Central memory CD8-positive, alpha-beta T cell (primary cell): ENCODE results near the gene OLFML1.

Source experiments
- ATAC-seq: fragments of 150-1000 bp; cut with Tn5 transposase; replicated peaks from 2 replicates; pipeline ENCODE4 v1.10.0; 2022; ENCODE audit warnings: mild to moderate bottlenecking, moderate FRiP score, moderate number of reproducible peaks; ENCODE audit not compliant: poor library complexity, severe bottlenecking; ENCODE audit errors: extremely low read depth
- DNase-seq, 2 donors: peaks; one replicate each; pipeline ENCODE4 v3.0.0; 2021; ENCODE audit warnings: low spot score in 2 of 2
- H3K27ac Mint-ChIP-seq: one replicate; pipeline ENCODE4 v1.8.0; 2022; ENCODE audit warnings: low read depth, mild to moderate bottlenecking, moderate library complexity, mixed read lengths
- H3K27me3 Mint-ChIP-seq: one replicate; pipeline ENCODE4 v1.8.0; 2022; ENCODE audit warnings: mixed read lengths
- H3K36me3 Mint-ChIP-seq: one replicate; pipeline ENCODE4 v1.8.0; 2022; ENCODE audit warnings: mild to moderate bottlenecking, moderate library complexity, mixed read lengths; ENCODE audit not compliant: insufficient read depth
- H3K4me1 Mint-ChIP-seq: one replicate; pipeline ENCODE4 v1.8.0; 2022; ENCODE audit warnings: mixed read lengths
- H3K4me3 Mint-ChIP-seq: one replicate; pipeline ENCODE4 v1.8.0; 2022; ENCODE audit warnings: mild to moderate bottlenecking, moderate library complexity, mixed read lengths
- H3K9me3 Mint-ChIP-seq: one replicate; pipeline ENCODE4 v1.8.0; 2022; ENCODE audit warnings: mixed read lengths

OLFML1 gene

GRCh38 chr11:7451520-7451919 lies 33.8 kb upstream of the OLFML1 start:
- ATAC-seq: no peak
- Mint-ChIP-seq H3K27ac (no peak overlapping the region), H3K4me1 (no peaks in the 10 kb centered on the region), H3K27me3 (peaks cover 7% of the 10 kb centered on the region), H3K4me3 (no peak overlapping the region), H3K36me3 (no peaks in the 10 kb centered on the region), H3K9me3 (no peaks in the 10 kb centered on the region)
- no peak for DNase-seq

DNA sequence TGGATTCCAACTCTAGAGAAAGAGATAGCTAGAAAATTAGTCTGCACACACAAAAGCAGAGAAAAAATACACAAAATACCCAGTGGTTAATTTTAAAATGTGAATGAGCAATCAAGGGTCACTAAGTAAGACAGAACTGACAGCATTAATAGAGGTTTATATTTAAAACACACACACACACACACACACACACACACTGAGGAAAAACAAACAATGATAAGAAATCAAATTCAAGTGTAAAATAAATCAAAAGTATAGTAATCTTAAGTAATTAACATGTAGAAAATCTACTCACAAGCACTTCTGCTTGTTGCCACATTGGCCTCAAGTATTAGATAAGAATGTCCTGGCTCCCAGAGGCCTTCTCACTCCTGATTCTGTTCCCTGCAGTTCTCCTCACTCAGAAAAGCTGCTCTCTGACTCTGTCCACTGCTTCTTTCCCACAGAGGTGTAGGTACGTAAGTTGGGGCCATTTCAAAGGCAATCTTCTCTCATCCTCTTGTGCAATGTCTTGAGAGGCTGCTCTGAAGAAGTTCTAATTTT lies 33.3 kb upstream of the OLFML1 start:
- DNase-seq (no peak), ATAC-seq (no peak)
- Mint-ChIP-seq H3K4me1 (no peaks in the 10 kb centered on the region), H3K9me3 (no peaks in the 10 kb centered on the region), H3K4me3 (no peak overlapping the region), H3K36me3 (no peaks in the 10 kb centered on the region), H3K27ac (no peak overlapping the region), H3K27me3 (peaks cover 2% of the 10 kb centered on the region)

- ATAC-seq (no peak), DNase-seq (no peak)
- Mint-ChIP-seq H3K4me1 (no peaks in the 10 kb centered on the region), H3K27ac (no peak overlapping the region), H3K9me3 (no peaks in the 10 kb centered on the region), H3K27me3 (peaks cover 12% of the 10 kb centered on the region), H3K4me3 (no peak overlapping the region), H3K36me3 (no peaks in the 10 kb centered on the region)
Measured at GRCh38 chr11:7454854-7455253, 30.5 kb upstream of the OLFML1 start.

- no peak for ATAC-seq
- H3K4me1 Mint-ChIP-seq: no peaks in the 10 kb centered on the region
Measured at GRCh38 chr11:7457211-7457610, 28.1 kb upstream of the OLFML1 start.

DNA sequence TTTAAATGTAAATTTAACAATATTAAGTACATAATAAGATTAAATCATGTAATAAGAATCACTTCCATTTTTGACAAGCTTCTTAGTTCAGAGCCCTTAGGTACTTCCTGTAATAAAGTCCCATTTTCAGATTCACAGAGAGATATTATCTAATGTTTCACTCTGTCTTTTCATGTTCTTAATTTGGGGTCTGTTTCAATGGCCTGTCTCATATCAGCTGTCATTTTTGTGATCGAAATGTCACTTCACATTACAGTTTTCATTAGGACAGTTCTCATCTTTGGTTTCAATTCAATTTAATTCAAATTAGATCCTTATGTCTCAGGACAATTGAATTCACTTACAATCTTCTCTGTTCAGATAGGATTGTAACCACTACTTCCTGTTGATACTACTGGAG lies 22.6 kb upstream of the OLFML1 start:
- no peak overlapping the region for H3K27ac Mint-ChIP-seq
- no peak for DNase-seq
- no peak for ATAC-seq
- H3K4me1 Mint-ChIP-seq: no peaks in the 10 kb centered on the region
- peaks cover 12% of the 10 kb centered on the region for H3K27me3 Mint-ChIP-seq
- H3K4me3 Mint-ChIP-seq: no peak overlapping the region
- H3K36me3 Mint-ChIP-seq: no peaks in the 10 kb centered on the region
- no peaks in the 10 kb centered on the region for H3K9me3 Mint-ChIP-seq

More at GRCh38 chr11:7457211-7457610, 28.1 kb upstream of the OLFML1 start:
- Mint-ChIP-seq H3K9me3 (no peaks in the 10 kb centered on the region), H3K36me3 (no peaks in the 10 kb centered on the region), H3K27me3 (peaks cover 12% of the 10 kb centered on the region), H3K27ac (no peak overlapping the region), H3K4me3 (no peak overlapping the region)
- no peak for DNase-seq

DNA sequence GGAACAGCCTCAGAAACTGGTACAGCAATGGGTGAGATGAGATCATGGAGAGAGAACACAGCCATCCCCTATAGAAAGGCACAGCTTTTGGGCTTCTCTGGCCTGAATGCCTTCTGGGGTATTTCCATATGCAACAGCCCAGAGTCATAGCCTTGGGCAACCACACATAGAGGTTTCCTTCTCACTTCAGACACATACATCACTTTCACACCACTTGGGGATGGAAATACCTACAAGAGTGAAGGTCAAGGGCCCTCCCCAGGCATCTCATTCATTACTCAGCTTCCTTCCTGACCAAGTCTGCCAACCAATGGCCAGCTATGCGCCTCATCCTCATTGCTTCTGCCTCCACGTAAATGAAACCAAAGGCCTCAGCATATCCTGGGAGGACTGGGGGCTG lies 17.7 kb upstream of the OLFML1 start:
- no peaks in the 10 kb centered on the region for H3K4me1 Mint-ChIP-seq
- no peak overlapping the region for H3K4me3 Mint-ChIP-seq
- no peaks in the 10 kb centered on the region for H3K9me3 Mint-ChIP-seq
- DNase-seq: no peak
- peaks cover 11% of the 10 kb centered on the region for H3K27me3 Mint-ChIP-seq
- H3K36me3 Mint-ChIP-seq: no peaks in the 10 kb centered on the region
- no peak overlapping the region for H3K27ac Mint-ChIP-seq
- no peak for ATAC-seq

DNA sequence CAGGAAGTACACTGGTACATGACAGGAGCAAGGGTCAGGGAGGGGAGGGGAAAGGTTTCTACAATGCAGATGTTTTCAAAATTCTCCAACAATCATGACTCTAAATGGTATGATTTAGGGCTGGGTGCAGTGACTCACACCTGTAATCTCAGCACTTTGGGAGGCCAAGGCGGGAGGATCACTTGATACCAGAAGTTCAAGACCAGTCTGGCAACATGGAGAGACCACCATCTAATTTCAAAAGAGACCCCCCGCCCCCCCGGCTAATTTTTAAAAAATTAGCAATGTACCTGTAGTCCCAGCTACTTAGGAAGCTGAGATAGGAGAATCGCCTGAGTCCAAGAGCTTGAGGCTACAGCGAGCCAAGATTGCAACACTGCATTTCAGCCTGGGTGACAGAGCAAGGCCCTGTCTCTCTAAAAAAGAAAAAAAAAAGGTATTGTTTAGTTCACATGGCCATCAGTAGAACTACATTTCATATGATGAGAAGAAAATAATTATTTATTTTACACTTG lies 15.9 kb upstream of the OLFML1 start:
- Mint-ChIP-seq H3K4me3 (no peak overlapping the region), H3K27me3 (peaks cover 11% of the 10 kb centered on the region), H3K36me3 (no peaks in the 10 kb centered on the region), H3K27ac (no peak overlapping the region), H3K4me1 (no peaks in the 10 kb centered on the region), H3K9me3 (no peaks in the 10 kb centered on the region)
- no peak for DNase-seq
- ATAC-seq: no peak

DNA sequence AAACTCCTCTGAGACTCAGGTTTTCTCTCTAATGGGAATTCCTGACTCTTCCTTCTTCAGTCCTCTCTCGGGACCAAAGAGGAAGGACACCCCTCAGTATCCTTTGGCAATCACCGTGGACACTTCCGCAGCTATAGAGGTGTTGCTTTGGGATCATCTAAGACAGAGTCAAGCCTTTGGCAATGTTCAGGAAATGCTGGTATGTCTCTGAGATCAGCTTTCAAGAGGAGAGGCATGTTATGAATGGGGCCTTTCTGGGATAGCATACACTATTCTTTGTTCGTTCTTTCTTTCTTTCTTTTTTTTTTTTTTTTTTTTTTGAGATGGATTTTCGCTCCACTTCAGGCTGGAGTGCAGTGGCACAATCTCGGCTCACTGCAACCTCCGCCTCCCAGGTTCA lies 14.2 kb upstream of the OLFML1 start:
- Mint-ChIP-seq H3K27me3 (peaks cover 11% of the 10 kb centered on the region), H3K9me3 (no peaks in the 10 kb centered on the region), H3K27ac (no peak overlapping the region), H3K4me3 (no peak overlapping the region), H3K36me3 (no peaks in the 10 kb centered on the region), H3K4me1 (no peaks in the 10 kb centered on the region)
- DNase-seq: no peak
- no peak for ATAC-seq

DNA sequence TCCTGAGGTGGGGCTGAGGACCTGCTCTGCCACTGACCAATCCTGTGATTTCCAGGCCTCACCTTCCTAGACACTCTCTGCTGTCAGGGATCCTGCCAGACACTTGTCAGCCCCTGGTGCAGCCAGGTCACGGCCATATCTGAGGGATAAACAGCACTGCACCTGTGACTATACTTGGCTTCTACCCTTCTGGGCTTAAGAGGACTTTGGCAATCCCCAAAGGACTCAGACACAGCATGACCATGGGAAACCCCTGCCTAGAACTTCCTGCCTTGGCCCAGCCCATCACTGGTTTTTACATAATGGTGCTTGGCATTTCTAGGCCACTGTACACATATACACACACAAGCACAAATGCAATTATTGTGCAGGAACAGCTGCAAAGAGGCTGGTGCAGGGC lies 11.6 kb upstream of the OLFML1 start:
- Mint-ChIP-seq H3K4me3 (no peak overlapping the region), H3K36me3 (no peaks in the 10 kb centered on the region), H3K4me1 (no peaks in the 10 kb centered on the region), H3K27me3 (peaks cover 11% of the 10 kb centered on the region), H3K27ac (no peak overlapping the region), H3K9me3 (no peaks in the 10 kb centered on the region)
- no peak for ATAC-seq
- no peak for DNase-seq

GRCh38 chr11:7480113-7480512 lies 5.2 kb upstream of the OLFML1 start:
- no peak overlapping the region for H3K27ac Mint-ChIP-seq
- H3K4me1 Mint-ChIP-seq: no peaks in the 10 kb centered on the region
- no peak for DNase-seq
- no peak overlapping the region for H3K4me3 Mint-ChIP-seq
- no peak for ATAC-seq
- no peaks in the 10 kb centered on the region for H3K9me3 Mint-ChIP-seq
- H3K27me3 Mint-ChIP-seq: no peaks in the 10 kb centered on the region
- H3K36me3 Mint-ChIP-seq: no peaks in the 10 kb centered on the region

DNA sequence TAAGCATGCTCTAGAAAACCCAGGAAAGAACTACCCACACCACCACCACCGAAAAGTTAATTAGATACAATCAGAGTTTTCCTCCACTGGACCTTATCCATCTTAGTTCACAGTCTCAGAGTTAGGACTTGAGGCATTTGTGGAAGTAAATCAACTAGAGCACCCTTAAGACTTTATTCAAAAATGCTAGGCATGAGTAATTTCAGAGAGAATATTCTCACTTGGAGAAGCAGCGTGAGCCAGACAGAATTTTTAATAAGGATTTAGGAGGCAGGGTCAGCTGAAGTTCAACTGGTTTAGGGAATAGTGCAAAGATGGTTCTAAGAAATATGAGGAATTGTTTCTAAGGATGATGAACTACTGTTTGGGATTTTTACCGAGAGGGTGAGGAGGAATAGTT lies 1.2 kb upstream of the OLFML1 start:
- ATAC-seq (no peak), DNase-seq (no peak)
- Mint-ChIP-seq H3K36me3 (no peaks in the 10 kb centered on the region), H3K4me1 (no peaks in the 10 kb centered on the region), H3K27ac (no peak overlapping the region), H3K4me3 (no peak overlapping the region), H3K9me3 (no peaks in the 10 kb centered on the region), H3K27me3 (peaks cover 4% of the 10 kb centered on the region)

DNA sequence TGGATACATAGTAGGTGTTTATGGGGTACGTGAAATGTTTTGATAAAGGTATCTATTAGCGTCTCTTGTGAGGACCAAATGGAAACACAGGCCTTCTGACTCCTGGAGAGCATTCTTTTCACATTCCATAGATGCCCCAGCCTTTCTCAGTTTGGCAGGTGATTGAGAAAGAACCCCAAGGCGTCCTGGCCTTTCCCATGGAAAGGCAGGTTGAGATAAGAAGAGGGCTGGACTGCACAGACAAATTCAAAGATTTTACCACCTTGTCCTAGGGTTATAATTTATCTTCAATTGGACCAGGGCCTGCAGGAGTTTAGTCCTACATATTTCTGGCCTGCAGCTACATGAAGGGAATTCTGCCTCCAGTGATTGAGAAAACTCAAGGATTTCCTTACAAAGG lies 661 bp upstream of the OLFML1 start:
- DNase-seq (no peak), ATAC-seq (no peak)
- Mint-ChIP-seq H3K4me1 (no peaks in the 10 kb centered on the region), H3K4me3 (no peak overlapping the region), H3K36me3 (no peaks in the 10 kb centered on the region), H3K9me3 (no peaks in the 10 kb centered on the region), H3K27me3 (peaks cover 9% of the 10 kb centered on the region), H3K27ac (no peak overlapping the region)

DNA sequence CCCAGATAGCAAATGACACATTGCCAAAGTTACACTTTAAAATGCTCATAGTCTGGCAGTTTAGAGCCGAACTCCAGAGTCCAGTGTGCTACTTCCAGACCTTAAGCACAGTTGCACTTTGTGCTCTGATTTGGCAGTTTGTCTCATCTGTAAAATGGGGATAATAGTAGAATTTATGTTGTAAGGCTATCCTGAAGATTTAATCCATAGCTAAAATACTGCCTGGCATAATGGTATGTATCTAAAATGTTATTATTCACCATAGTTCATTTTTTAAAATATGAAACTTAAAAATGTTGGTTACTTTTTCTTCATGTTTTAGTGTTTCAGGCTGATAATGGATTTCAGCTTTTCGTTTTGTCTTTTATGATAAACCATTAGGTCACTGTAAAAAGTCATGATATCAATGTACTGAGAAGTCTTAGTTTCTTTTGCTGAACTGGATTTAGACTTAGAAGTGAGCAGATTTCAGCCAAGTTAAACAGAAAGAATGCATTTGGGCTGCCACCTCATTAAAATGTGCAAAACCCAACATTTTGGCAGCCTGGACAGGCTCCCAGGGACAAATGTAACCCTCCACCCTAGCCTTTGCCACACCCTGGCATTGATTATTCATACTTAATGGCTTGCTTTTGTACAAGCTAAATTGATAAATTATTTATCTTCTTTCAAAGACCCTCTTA lies 933 bp downstream of the OLFML1 start:
- no peaks in the 10 kb centered on the region for H3K36me3 Mint-ChIP-seq
- no peak overlapping the region for H3K4me3 Mint-ChIP-seq
- ATAC-seq (no peak), DNase-seq (no peak)
- no peaks in the 10 kb centered on the region for H3K4me1 Mint-ChIP-seq
- H3K27me3 Mint-ChIP-seq: peaks cover 12% of the 10 kb centered on the region
- H3K27ac Mint-ChIP-seq: no peak overlapping the region
- no peaks in the 10 kb centered on the region for H3K9me3 Mint-ChIP-seq
